HK-2 (cell line): Measurements from ENCODE around the gene ST6GAL1.
A peak's percentile ranks its signal among the peaks of the same experiment; 100 is the strongest.

Experiments
- DNase-seq: peaks from one replicate; pipeline ENCODE4 v3.0.0-alpha.2; 2018; ENCODE audit not compliant: unreplicated experiment

The ST6GAL1 gene

GRCh38 chr3:186915806-186916796, 14.2 kb upstream of the ST6GAL1 start:
- DNase-seq = no peak

GRCh38 chr3:186917512-186918312, 12.6 kb upstream of the ST6GAL1 start:
- DNase-seq = no peak

GRCh38 chr3:186920301-186920700, 10.0 kb upstream of the ST6GAL1 start:
- DNase-seq = no peak

GRCh38 chr3:186920796-186921195, 9.5 kb upstream of the ST6GAL1 start:
- DNase-seq = no peak

- no peak for DNase-seq
Measured at GRCh38 chr3:186921578-186921977, 8.7 kb upstream of the ST6GAL1 start.

GRCh38 chr3:186922224-186922623, 8.1 kb upstream of the ST6GAL1 start:
- DNase-seq = no peak

- no peak for DNase-seq
Measured at GRCh38 chr3:186922790-186923189, 7.5 kb upstream of the ST6GAL1 start.

- DNase-seq = no peak
Measured at GRCh38 chr3:186923241-186923640, 7.1 kb upstream of the ST6GAL1 start.

- DNase-seq = no peak
Measured at GRCh38 chr3:186925826-186926225, 4.5 kb upstream of the ST6GAL1 start.

- no peak for DNase-seq
Measured at GRCh38 chr3:186929186-186929585, 1.1 kb upstream of the ST6GAL1 start.

GRCh38 chr3:186929685-186930084, 641 bp upstream of the ST6GAL1 start:
- DNase-seq = no peak

- DNase-seq = peak; percentile 60
Measured at GRCh38 chr3:186930641-186931531, 560 bp downstream of the ST6GAL1 start.

GRCh38 chr3:186931532-186932280, 1.4 kb downstream of the ST6GAL1 start:
- peak; percentile 81 for DNase-seq

- no peak for DNase-seq
Measured at GRCh38 chr3:186932281-186933181, 2.2 kb downstream of the ST6GAL1 start.

- no peak for DNase-seq
Measured at GRCh38 chr3:186933816-186934215, 3.5 kb downstream of the ST6GAL1 start.

- DNase-seq = no peak
Measured at GRCh38 chr3:186935133-186935532, 4.8 kb downstream of the ST6GAL1 start.

- DNase-seq = no peak
Measured at GRCh38 chr3:186937017-186937875, 6.9 kb downstream of the ST6GAL1 start.

GRCh38 chr3:186938716-186939115, 8.4 kb downstream of the ST6GAL1 start:
- DNase-seq = peak; percentile 32

- no peak for DNase-seq
Measured at GRCh38 chr3:186939536-186939935, 9.2 kb downstream of the ST6GAL1 start.
